PFSK-1 (cell line): ENCODE data around the gene PALLD.

ENCODE experiments used
- FOXP2 ChIP-seq: optimal IDR thresholded peaks from 2 replicates; pipeline ENCODE3; 2011; ENCODE audit warnings: borderline replicate concordance, control low read depth, inconsistent platforms; ENCODE audit not compliant: insufficient read depth; ENCODE audit errors: extremely low read length, extremely low read depth
- POLR2AphosphoS5 ChIP-seq: IDR thresholded peaks from 2 replicates; pipeline ENCODE4 v1.6.1; 2012; ENCODE audit warnings: low read depth, mild to moderate bottlenecking, control low read depth, low read length, moderate library complexity
- REST ChIP-seq, 2 experiments: IDR thresholded peaks; 2 replicates each; pipeline versions ENCODE4 v1.6.1 to v1.8.0; 2011 to 2012; ENCODE audit warnings: low read depth in 2 of 2, low read length in 2 of 2, control low read depth in 1 of 2, inconsistent platforms in 1 of 2, mild to moderate bottlenecking in 1 of 2, moderate library complexity in 1 of 2; ENCODE audit not compliant: insufficient read depth in 1 of 2
- SIN3A ChIP-seq: IDR thresholded peaks from 2 replicates; pipeline ENCODE4 v1.6.1; 2012; ENCODE audit warnings: mild to moderate bottlenecking, low read length, moderate library complexity, borderline replicate concordance; ENCODE audit not compliant: insufficient read depth
- TAF1 ChIP-seq: IDR thresholded peaks from 2 replicates; pipeline ENCODE4 v1.6.1; 2012; ENCODE audit warnings: low read length, control low read depth, borderline replicate concordance; ENCODE audit not compliant: insufficient read depth

The PALLD gene

DNA sequence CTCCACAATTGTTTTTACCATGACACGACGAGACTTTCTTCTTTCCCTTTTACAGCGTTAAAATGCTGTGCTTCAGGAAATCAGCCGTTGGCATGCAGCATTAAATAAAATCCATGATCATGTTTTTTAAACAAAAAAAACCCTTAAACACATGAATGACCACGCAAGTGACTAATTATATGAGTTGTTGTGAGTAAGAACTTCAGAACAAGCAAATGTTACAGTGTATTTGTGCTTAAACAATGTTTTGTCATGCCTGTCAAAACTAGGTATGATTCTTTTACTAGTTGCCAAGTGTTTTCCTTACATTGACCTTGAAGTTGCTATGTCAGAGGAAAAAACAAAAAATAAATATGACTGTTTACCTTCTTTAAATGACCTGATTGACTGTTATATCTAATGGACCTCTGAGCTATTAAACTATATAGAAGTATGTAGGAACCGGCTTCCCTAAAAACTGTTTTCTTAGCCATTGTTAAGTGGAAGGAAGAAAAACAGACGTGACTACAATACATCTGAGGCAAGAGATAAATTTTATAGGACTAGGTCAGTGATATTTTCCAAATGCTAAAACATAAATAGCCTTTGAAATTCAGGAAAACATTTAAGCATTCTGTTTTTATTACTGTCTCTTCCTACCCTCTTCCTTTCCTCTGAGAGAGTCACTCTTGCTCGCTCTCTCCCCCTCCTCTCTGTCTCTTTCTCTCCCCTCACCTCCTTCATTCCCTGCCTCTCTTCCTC, 197.1 kb downstream of the PALLD start:
- no peak for TF ChIP-seq FOXP2
- TF ChIP-seq SIN3A, result no peak
- no peak for TF ChIP-seq TAF1
- TF ChIP-seq REST (IDR thresholded peaks at IDR 0.05; ENCODE audit: insufficient read depth in 1 of 2, low read depth in 2 of 2, low read length in 2 of 2), result no peak
- TF ChIP-seq POLR2AphosphoS5, result no peak

GRCh38 chr4:168694667-168695066, 197.8 kb downstream of the PALLD start:
- TF ChIP-seq TAF1 (no peak), SIN3A (no peak), REST (IDR thresholded peaks at IDR 0.05; ENCODE audit: insufficient read depth in 1 of 2, low read depth in 2 of 2, low read length in 2 of 2) (no peak), FOXP2 (no peak), POLR2AphosphoS5 (no peak)

DNA sequence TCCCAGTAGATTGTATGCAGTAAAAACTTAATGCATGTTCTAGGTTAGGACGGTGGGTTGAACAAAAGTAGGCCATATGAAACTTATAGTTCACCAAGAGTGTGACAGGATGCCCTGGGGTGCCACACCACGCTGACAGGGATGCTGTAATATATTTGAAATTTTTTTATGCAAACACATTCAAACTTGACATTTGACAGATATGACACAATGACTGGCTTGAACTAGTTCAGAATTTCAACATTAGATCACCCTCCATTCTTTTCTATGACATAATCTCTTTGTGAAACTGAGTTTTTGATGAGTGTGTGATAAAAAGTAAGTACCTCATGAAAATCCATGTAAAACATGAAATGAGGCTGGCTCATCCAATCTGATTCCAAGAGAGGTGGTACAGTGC, 198.4 kb downstream of the PALLD start:
- TF ChIP-seq POLR2AphosphoS5, result no peak
- no peak for TF ChIP-seq FOXP2
- TF ChIP-seq REST (IDR thresholded peaks at IDR 0.05; ENCODE audit: insufficient read depth in 1 of 2, low read depth in 2 of 2, low read length in 2 of 2), result no peak
- no peak for TF ChIP-seq SIN3A
- no peak for TF ChIP-seq TAF1

DNA sequence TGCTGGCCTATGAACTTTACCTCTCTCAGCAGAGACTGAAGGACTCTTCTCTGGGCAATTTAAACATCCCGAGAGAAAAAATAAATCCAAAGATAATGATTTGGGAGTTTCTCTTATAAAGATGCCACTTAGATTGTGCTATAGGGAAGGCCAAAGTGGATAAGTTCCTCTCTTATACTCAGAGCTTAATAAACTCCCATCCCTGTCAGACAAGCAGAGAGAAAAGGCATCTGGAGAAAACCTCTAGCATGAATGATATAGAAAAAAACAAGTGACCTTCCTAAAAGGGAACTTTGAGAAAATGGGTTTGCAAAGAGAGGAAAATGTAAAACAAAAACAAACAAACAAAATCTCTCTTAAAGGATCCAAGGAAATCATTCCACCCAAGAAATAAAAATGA, 199.4 kb downstream of the PALLD start:
- TF ChIP-seq FOXP2 (no peak), SIN3A (no peak), TAF1 (no peak), REST (IDR thresholded peaks at IDR 0.05; ENCODE audit: insufficient read depth in 1 of 2, low read depth in 2 of 2, low read length in 2 of 2) (no peak), POLR2AphosphoS5 (no peak)

- TF ChIP-seq SIN3A (no peak), REST (IDR thresholded peaks at IDR 0.05; ENCODE audit: insufficient read depth in 1 of 2, low read depth in 2 of 2, low read length in 2 of 2) (no peak), TAF1 (no peak), FOXP2 (no peak), POLR2AphosphoS5 (no peak)
Observed at GRCh38 chr4:168696826-168697225, 200.0 kb downstream of the PALLD start.
